ENCODE data around the gene DOC2B.
"Not testable (repeated sequence)": the region's sequence is repeated elsewhere in the genome, so short reads cannot be mapped to it uniquely, and the experiment has no call there.

Gene DOC2B

DNA sequence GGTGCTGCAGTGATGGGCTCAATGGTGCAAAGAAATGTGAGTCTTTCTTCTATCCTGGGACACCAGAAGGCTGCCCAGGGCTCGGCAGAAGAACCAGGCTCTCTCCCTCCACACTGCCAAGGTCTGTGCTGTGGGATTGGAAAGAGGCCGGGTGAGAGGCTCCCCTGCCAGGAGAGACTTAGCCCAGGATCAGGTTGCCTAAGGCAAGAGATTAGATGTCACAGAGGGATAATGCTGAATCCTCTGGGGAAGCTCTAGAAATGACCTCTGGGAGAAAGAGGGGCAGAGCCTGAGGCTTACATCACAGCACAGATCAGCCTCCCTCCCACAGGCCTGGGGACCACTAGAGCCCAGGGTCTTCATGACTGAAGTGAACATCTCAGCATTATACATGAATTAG lies 5.7 kb upstream of the DOC2B start:
- no peak for FAIRE-seq

DNA sequence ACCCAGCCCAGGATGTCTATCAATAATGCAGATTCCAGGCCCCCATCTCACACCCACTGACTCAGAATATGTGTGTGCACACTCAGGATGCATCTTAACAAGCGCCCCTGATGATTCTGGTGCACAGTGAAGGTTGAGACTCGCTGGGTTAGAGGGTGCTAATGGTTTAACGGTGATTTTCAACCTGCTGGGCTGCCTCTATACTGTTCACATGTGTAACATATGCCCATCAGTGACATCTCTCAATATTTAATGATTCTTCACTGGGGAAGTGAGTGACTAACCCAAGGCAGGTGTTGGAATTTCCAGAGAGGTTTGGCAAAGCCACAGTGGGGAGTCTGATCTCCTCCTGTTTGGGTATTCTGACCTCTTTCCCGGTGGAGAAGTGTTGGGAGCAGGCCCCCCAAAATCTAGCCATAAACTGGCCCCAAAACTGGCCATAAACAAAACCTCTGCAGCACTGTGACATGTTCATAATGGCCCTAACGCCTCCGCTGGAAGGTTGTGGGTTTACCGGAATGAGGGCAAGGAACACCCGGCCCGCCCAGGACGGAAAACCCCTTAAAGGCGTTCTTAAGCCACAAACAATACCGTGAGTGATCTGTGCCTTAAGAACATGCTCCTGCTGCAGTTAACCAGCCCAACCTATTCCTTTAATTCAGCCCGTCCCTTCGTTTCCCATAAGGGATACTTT lies 4.1 kb upstream of the DOC2B start:
- no peak for FAIRE-seq

DNA sequence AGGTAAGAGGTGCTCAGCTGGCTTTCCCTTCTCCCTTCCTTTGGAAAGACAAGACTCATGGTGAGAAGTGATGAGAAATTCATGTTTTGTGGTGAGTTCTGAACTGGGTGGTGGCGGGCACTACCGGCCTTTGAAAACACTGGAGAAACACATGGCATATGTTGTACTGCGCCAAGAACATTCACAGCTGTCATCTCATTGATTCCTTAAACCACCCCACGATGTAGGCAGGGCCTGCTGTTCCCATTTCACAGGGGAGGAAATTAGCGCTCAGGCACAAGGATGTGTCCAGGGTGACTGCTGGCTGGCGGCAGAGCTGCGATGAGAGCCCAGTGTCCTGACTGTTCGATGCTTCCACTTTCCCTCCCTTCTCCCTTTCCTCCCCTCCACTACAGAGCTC lies 1.6 kb upstream of the DOC2B start:
- FAIRE-seq, result no peak

DNA sequence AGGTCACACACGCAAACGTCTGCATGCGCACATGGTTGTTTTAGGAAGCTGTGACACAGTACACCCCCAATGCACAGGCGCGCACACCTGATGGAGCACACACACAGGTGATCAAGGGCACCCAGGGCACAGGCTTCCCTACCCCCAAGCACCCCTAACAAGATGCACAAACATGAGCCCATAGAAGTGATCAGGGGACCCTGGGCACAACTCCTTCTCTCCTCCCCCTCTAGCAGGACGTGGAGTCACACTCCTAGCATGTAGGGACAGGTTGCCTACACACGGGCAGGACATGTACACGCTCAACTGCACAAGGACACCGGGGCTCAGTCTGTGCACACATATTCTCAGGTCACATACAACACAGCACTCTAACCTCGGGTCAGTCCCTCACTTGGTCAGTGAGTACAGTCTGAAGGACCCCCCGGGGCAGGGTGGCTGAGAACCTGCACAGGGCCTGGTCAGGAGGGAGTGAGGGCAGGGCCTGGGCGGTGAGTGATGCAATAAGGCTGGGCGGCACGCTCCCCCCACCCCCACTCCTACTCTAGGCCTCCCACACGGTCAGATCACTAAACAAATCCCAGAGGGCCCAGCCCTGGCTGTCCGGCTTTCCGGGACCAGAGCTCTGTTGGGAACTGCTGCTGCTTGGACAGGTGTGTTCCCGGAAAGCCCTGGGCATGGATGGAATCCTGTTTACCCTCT lies 751 bp upstream of the DOC2B start:
- FAIRE-seq, result no peak

- no peak for FAIRE-seq
These were observed 837 bp downstream of the DOC2B start for GRCh38 chr17:180381-181244.

- no peak for FAIRE-seq
These were observed 1.6 kb downstream of the DOC2B start for GRCh38 chr17:179781-180380.

- no peak for FAIRE-seq
These were observed 2.4 kb downstream of the DOC2B start for GRCh38 chr17:179066-179432.

GRCh38 chr17:178292-179065 lies 3.0 kb downstream of the DOC2B start:
- FAIRE-seq, result no peak

DNA sequence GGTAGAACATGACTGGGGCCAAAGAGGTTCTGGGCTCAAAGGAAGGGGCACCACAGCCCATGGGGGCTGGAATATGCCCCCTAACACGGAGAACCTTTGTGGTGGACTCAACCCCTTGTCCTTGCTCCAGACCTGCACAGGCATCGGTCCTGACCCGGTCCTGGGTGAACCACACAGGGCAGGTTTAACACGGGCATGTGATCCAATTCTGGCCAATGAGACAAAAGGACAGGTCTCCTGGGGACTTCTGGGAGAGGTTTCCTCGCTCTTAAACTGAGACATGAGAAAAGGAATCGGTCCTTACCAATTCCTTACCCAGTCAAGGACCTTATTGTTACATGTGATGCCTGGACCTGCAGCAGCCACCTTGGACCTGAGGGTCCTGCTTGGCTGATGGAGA lies 3.7 kb downstream of the DOC2B start:
- FAIRE-seq, result no peak

GRCh38 chr17:177155-177554 lies 4.3 kb downstream of the DOC2B start:
- FAIRE-seq, result no peak

DNA sequence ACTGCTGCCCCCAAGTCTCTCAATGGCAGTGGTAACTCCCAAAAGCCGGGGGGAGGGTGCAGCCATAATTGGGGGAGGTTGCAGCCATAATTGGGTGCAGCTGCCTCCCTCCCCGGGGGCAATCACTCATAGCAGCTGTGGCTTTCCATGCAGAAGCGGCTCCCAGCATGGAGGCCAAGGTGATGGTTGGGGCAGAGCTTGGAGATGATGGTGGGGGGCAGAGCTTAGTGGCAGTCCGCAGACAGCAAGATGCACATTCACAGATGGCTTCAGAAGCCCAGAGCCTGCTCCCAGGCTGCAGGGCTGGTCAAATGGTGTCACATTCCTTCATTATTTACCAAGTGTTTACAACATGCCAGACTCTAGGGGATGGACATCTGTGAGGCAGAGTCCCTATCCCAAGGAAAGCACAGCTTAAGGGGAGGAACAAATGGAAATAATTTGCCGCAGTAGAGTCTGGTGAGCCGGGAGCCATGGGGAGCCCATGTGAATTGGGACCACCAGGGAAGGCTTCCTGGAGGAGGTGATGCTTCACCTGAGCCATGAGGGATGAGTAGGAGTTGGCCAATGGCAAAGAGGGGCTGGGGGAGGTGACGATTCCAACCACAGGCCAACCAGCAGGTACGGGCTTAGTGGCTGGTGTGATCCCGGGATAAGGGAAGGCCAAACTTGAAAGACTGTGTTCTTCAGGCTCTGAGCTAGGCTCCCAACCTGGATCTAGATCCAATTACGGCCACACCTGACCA lies 8.1 kb downstream of the DOC2B start:
- FAIRE-seq, result no peak

DNA sequence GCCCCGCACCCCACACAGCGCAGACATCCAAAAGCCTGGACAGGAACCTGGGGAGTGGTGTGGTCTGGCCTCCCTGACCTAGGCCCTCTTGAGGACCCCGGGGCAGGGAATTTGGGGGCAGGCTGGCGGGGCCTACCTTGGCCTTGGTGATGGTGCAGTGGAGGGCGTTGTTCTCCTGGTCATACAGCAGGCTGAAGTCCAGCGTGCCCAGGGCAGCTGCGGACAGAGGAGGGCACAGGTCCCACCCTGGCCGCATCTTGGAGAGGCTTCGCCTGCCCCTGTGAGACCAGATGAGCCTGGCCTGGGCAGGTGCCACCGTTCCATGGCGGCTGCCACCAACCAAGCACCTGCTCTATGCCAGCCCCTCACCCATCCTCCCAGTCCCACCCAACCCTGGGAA lies 9.0 kb downstream of the DOC2B start:
- FAIRE-seq, result no peak

GRCh38 chr17:171871-172270 lies 9.6 kb downstream of the DOC2B start:
- no peak for FAIRE-seq

- FAIRE-seq, result no peak
These were observed 11.2 kb downstream of the DOC2B start for GRCh38 chr17:170130-170670.

GRCh38 chr17:168614-169013 lies 12.8 kb downstream of the DOC2B start:
- FAIRE-seq, result not testable (repeated sequence)

DNA sequence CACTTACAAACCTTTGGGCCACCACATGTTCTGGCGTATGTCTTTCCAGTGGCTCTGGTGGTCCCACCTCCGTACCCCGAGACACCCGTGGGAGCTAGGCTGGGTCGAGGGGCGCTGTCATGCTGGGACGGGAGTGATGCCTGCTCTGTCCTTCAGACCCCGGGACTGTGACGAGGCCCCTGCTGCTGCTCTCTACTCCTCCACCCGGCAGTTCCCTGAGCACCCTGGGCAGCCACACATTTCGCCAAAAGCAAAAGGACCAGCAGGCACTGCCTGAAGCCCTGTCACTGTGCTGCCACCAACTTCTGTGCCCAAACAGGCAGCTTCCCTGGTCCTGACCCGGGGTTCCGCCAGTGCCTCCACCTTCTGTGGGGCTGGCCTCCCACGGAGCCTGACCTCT lies 15.5 kb downstream of the DOC2B start:
- no peak for FAIRE-seq

DNA sequence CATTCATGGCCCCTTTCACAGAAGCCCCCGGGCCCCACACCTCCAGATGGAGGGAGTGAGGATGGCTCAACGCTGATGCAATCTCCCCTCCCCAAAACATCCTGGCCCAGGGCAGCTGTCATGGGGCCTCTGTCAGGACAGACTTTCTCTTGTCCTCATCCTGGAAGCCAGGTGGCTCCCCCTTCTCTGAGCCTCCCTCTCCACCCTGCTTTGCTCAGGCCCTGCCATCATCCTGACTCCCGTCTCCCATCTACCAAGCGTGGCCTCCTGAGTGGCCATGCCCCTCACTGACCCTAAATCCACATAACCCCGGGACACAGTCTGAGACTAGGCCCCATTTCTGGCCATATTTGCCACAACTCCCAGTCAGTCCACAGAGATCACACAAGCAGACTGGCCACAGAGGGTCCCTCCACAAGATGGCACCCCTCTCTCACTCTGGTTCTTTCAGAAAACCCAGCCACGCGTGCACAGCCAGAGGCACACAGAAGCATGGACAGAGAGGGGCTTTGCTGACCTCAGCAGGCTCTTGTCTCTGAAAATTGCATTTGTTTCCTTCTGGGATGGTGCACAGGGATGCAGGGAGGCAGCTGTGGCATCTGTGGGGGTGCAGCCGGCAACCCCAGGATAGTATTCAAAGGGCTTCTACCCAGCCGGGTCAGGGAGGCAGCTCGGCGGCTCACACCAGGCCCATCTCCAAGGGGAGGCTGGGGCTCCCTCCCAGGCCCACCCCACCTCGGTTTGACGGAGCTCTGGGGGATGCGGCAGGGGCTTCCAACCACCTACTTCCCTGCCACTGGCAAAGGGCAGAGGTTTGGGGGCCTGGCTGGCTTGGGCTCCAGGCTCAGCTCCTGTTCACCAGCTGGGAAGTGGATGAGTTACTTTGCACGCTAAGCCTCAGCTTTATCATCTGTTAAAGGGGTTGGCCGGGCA lies 16.9 kb downstream of the DOC2B start:
- no peak for FAIRE-seq

DNA sequence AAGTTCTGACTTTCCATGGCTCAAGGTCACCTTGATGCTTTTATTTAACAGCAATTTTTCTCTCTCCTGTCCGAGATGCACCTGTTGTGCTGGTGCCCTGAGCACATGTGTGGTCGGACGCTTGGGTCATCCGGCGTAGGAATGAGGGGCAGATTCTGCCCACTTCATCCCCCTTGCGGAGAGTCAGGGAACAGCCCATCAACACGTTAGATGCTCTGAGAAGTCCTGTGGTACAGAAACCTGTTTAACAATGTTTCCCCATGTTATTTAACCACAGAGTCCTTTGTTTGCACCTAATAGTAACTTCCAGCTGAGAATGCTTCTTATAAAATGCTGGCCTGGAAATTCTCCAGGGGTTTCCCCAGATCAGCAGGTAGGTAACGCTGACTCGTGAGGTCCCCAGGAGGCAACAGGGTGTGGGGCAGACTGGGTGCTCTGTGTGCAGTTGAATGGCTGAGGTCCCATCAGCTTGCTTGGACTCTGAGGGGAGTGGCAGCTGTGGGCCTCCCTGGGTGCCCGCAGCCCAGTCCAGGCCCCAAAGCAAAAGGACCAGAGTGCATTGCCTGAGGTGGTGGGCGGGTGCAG lies 17.8 kb downstream of the DOC2B start:
- no peak for FAIRE-seq

- no peak for FAIRE-seq
These were observed 18.8 kb downstream of the DOC2B start for GRCh38 chr17:162689-163088.

DNA sequence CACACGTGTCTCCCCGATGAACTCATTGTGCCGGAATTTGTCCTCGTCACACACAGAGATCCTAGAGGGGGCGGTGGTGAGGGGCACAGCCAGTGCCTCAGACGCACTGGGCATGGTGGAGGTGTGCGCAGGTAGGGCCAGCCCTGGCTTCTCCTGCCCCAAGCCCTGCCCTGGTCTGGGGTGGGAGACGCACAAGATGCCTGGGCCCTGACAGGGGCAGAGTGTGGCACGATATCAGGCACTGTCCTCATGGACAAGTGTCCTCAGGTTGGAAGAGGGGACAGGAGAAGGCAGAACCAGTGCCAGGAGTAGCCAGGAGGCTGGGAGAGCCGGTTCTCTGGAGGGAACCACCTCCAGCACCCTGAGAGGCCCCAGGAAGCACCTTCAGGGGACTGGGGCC lies 20.0 kb downstream of the DOC2B start:
- no peak for FAIRE-seq

Data from G401.6 (cell line).